GM19238 (cell line): ENCODE data around the gene RCCD1.
A peak's percentile ranks its signal among the peaks of the same experiment; 100 is the strongest.

Source experiments
- DNase-seq: peaks from one replicate; pipeline ENCODE4 v3.0.0; 2011; ENCODE audit warnings: low spot score; ENCODE audit not compliant: insufficient read length

The RCCD1 gene

DNA sequence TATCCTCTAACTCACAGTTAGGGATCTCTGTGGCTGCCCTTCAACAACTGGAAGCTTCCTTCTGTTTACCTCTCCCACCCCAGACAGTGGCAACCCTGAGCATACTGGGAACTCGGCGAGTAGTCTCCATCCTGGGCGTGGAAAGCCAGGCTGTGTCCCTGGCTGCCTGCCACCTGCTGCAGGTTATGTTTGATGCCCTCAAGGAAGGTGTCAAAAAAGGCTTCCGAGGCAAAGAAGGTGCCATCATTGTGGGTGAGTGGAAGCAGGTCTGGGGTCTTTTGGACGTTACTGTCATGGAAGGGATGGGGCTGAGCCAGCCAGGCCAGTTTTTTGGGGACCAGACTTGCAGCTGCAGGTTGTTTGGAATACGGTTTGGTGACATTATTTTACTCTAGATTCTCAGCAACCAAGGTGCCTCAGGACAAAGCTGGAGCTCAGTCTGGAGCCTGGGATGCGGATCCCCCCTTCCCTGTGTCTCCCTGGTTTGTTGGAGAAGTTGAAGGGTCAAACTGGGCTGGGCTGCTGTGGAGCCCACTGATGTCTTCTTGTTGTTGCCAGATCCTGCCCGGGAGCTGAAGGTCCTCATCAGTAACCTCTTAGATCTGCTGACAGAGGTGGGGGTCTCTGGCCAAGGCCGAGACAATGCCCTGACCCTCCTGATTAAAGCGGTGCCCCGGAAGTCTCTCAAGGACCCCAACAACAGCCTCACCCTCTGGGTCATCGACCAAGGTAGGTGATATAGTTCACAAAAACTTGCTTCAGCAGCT is 12.1 kb upstream of the RCCD1 start:
- no peak for DNase-seq

DNA sequence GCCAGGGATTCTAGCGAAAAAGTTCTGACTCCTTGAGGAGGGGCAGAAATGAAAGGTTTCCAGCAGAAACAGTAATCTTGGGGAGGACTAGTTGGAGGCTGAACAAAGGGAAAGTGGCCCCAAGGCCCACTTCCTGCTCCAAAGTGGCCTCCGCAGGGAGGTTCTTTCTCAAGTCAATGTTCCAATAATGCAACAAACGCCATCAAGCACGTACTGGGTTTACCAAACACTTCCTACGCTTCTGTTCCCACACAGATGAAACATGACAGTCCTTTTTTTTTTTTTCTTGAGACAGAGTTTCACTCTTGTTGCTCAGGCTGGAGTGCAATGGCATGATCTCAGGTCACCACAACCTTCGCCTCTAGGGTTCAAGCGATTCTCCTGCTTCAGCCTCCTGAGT is 9.6 kb upstream of the RCCD1 start:
- no peak for DNase-seq

DNA sequence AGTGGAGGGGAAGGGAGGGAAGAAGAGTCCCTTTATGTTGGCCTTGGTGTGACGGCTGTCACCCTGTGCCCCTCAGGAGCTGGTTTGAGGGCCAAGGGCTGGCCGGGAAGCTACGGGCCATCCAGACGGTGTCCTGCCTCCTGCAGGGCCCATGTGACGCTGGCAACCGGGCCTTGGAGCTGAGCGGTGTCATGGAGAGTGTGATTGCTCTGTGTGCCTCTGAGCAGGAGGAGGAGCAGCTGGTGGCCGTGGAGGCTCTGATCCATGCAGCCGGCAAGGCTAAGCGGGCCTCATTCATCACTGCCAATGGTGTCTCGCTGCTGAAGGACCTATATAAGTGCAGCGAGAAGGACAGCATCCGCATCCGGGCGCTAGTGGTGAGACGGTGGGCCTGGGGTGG is 8.1 kb upstream of the RCCD1 start:
- no peak for DNase-seq

DNA sequence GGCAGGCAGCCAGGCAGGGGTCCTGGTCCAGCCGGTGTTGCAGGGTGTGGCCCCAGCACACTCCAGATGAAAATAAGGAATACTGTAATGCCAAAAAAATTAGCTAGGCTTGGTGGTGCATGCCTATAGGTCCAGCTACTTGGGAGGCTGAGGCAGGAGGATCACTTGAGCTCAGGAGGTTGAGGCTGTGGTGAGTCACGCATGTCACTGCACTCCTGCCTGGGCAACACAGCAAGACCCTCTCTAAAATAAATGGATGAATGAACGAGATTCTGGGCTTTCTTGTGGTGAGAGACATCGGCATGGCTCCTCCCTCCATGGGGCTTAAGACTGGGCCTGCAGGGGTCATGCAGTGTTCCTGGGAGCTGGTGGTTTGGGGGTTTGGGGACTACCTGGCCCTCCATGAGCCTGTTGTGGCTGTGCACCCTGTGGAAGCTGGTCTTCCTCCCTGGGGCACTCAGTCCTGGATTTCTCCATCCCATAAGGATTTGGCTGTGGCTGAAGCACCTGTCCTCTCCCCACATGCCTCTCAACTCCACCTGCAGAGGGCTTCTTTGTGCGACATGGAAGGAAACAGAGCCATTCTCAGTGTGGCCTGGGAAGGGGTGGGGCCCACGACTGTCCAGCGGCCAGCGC is 7.6 kb upstream of the RCCD1 start:
- no peak for DNase-seq

DNA sequence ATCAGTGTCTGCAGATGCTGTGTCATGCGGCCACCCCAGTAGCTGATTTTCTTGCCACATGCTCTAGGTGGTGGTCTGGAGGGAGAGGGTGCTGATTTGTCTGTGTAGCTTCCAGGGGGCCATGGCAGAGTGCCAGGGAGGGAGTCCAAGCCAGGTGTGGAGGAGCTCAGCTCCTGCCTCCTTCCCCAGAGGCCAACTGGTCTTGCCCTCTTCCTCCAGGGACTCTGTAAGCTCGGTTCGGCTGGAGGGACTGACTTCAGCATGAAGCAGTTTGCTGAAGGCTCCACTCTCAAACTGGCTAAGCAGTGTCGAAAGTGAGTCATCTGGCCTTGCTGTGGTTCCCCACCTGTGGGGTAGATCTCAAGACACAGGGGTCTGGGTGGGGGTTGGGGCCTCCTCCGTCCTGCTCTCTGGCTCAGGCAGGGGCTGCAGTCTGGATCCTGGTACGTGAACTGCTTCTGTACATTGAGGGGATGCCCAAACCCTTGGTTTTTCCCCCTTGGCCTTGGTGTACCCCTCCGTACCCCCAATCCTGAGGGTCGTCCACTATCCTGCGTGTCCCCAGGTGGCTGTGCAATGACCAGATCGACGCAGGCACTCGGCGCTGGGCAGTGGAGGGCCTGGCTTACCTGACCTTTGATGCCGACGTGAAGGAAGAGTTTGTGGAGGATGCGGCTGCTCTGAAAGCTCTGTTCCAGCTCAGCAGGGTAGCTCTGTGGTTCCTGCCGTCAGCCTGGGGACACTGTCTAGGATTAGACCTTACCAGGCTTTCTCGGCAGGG is 6.9 kb upstream of the RCCD1 start:
- DNase-seq: no peak

DNA sequence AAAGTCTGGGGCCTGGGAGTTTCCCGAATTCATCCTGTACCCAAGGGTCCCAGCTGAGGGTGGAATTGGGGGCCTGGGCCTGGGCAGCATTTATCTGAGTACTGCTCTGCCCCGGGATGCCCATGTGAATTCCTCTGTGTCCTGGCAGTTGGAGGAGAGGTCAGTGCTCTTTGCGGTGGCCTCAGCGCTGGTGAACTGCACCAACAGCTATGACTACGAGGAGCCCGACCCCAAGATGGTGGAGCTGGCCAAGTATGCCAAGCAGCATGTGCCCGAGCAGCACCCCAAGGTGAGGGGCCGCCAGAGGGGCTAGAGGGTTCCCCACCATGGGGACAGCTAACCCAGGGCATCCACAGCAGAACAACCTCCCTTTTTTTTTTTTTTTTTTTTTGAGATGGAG is 6.2 kb upstream of the RCCD1 start:
- DNase-seq: no peak

DNA sequence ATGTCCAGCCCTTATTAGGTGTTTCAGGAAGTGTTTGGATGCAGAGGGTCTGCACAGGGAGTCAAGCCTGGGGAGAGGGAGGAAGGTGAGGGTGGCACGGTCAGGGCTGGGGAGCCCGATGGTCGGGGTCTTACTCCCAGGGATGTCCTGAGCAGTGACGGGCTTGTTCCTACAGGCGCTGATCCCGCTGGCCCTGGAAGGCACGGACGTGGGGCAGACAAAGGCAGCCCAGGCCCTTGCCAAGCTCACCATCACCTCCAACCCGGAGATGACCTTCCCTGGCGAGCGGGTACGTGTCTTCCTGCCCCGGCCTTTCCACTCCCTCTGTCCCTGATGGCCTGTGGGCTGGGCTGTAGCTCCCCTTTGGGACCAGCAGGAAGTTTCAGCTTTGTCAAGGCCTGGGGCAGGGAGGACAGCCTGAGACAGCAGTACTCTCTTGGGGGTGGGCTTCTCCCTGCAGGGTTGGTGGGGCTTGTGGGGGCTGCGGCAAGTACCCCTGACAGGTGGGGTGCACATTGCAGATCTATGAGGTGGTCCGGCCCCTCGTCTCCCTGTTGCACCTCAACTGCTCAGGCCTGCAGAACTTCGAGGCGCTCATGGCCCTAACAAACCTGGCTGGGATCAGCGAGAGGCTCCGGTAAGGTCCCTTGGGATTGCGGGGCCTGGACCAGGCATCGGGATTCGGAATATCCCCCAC is 4.6 kb upstream of the RCCD1 start:
- no peak for DNase-seq

DNA sequence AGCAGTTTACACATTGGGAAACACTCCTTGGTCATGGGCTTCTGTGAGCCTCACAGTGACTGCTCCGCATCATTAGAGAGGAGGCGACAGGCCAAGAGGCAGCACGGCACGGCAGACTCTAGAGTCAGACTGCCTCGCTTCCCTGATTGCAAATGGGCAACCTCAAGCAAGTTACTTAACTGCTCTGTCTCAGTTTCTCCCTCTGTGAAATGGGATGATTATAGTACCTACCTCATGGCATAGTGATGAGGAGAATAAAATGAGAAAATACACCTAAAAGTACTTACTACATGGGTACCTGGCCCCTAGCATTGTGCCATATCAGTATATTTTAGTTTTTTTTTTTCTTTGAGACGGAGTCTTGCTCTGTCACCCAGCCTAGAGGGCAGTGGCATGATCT is 4.0 kb upstream of the RCCD1 start:
- no peak for DNase-seq

DNA sequence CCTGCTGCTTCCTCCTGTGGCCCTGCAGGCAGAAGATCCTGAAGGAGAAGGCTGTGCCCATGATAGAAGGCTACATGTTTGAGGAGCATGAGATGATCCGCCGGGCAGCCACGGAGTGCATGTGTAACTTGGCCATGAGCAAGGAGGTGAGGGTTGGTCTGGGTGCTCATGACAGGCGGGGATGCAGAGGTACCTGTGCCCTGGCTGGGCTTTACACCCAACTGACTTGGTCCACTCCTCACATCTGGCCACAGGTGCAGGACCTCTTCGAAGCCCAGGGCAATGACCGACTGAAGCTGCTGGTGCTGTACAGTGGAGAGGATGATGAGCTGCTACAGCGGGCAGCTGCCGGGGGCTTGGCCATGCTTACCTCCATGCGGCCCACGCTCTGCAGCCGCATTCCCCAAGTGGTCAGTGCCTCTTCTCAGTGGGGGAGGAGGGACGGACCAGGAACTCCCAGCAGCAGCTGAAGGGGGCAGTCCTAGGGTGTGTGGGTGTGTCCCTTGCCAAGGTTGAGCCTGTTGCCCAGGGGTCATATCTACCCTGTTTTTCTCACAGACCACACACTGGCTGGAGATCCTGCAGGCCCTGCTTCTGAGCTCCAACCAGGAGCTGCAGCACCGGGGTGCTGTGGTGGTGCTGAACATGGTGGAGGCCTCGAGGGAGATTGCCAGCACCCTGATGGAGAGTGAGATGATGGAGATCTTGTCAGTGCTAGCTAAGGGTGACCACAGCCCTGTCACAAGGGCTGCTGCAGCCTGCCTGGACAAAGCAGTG is 1.6 kb upstream of the RCCD1 start:
- no peak for DNase-seq

DNA sequence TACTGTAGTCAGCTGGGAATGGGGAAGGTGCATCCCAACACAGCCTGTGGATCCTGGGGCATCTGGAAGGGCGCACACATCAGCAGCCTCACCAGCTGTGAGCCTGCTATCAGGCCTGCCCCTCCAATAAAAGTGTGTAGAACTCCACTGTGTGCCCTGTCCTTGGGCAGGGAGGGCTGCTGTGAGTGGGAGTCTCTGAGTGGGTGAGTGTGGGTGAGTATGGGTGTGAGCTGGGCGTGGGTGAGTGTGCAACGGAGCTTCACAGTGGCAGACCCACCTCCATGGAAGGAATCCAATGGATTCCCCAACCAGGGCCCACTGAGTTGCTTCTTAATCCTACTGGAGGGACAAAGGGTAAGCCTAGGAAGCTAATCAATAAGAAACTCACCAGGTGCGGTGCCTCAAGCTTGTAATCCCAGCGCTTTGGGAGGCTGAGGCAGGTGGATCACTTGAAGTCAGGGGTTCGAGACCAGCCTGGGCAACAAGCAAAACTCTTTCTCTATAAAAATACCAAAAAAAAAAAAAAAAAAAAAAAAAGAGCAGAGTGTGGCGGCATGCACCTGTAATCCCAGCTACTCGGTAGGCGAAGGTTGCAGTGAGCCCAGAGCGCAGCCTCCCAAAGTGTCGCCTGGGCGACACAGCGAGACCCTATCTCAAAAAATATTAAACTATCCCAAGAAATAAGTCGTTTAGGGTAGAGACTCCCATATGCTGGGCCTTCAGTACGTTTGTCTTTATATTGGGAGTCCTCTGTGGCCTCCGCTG is 555 bp upstream of the RCCD1 start:
- no peak for DNase-seq

DNA sequence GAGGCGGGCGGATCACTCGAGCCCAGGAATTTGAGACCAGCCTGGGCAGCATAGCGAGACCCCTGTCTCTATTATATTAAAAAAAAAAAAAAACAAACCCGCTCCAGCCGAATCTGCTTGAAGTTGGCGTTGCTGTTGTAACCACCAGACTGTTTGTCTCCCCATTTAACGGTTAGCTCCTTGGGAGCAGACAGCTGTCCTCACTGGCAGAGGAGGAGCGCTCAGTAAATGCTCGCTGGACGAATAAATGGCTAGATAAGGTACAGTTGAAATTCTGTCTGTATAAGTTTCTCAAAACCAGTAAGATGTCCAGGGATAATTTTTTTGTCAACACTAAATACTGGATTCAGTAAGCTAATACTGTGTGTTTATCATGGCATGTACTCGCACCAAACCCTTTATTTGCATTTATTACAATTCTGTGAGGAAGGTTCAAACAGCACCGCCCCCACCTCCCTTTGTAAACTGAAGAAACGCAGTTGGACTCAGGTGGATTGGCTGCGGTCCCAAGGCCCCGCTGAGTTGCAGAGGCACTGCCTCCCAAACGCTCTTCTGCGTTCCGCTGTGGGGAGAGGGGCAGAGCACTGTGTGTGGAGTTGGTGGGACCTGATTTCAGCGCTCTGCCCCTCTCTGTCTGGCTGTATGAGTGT is 1.1 kb downstream of the RCCD1 start:
- no peak for DNase-seq

DNA sequence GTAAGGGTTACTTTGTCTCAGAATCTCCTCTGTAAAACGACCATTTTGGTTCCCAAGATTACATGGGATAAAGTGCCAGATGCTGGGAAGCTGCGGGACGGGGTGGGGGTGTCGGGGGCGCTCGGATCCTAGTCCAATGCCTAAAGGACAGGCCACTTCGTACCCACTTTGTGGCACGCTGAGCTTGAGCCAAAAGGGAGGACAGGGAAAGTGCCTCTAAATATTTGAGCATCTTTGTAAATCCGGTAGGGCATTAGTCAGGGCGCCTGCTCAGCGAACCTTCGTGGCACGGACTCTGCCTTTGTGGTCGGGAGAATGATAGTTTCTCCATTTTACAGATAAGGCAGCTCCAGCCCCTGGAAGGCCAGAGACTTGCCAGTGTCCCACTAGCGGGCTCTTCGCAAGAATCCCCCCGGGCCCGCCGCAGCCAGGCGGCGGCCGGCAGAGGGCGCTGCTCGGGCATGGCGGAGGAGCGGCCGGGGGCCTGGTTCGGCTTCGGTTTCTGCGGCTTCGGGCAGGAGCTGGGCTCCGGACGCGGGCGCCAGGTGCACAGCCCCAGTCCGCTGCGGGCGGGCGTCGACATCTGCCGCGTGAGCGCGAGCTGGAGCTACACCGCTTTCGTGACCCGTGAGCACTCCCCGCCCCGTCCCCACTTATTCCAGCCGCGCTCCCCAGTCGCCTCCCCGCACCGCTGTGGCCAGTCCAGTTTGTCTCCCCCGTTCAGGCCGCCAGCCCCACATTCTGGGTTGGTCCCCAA is 1.8 kb downstream of the RCCD1 start:
- DNase-seq: peak; percentile 85

DNA sequence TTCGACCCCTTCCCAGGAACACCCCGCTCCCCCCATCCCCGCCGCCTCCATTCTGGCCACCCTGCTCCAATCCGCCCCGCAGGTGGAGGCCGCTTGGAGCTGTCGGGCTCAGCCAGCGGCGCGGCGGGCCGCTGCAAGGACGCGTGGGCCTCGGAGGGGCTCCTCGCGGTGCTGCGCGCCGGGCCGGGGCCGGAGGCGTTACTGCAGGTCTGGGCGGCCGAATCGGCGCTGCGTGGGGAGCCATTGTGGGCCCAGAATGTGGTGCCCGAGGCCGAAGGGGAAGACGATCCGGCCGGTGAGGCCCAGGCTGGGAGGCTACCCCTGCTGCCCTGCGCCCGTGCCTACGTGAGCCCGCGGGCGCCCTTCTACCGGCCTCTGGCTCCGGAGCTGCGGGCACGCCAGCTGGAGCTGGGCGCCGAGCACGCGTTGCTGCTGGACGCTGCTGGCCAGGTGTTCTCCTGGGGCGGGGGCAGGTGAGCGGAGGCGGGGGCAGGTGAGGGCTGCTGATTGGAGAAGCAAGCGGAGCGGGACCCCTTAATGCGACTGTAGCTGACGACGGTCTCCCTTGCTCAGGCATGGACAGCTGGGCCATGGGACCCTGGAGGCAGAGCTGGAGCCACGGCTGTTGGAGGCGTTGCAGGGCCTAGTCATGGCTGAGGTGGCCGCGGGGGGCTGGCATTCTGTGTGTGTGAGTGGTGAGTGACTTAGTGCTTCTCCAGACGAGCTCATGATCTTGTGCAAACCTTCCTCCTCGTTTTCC is 2.5 kb downstream of the RCCD1 start:
- DNase-seq: no peak

DNA sequence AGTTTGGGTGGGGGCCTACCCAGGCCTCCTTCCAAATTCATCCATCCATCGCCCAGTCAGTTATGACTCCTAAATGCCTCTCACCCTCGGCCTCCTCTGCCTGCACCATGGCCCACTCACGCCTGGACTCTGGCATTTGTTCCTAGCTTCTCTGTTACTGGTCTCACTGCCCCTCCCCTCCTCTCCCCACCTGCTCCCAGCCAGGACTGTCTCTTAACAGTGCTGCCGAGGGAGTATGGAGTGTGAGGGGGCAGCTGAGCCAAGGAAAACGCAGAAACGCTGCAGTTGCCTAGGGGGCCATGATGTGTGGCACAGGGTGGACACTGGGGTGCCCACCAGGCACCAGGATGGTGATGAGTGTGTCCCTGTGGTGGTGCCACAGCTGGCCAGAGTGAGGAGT is 3.1 kb downstream of the RCCD1 start:
- DNase-seq: no peak

DNA sequence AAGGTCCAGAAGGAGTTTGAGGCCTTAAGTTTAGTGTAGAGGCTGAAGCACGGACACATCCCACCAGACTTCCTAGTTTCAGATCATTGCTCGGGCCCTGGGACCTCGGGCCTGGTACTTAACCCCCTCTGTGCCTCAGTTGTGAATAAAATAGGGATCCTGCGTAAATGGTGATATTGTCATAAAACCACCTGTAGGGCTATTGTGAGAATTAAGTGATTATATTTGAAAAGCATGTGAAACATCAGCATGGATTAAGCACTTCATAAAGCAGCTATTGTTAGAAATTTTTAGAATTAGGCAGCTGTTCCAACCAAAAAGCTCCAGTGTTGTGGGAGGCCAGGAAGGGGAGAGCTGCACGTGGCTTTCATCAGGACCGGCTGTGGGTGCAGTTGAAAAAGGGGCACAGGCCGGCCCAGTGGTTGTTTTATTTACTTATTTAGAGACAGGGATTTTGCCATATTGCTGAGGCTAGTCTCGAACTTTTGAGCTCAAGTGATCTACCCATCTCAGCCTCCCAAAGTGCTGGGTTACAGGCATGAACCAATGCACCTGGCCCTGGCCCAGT is 4.4 kb downstream of the RCCD1 start:
- no peak for DNase-seq

DNA sequence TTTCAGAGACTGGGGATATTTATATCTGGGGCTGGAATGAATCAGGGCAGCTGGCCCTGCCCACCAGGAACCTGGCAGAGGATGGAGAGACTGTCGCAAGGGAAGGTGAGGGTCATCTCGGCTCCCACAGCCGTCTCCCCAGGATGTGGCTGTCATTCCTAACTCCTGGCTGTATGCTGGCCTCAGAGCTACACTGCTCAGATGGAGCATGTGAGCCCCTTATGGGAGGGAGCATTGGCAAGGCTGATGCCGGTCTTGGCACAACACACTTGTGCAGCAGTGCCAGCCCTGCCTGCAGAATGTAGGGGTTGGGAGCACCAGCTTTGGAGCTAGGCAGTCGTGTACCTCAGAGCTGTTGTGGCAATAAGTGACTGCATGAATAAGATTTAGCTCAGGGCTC is 5.2 kb downstream of the RCCD1 start:
- DNase-seq: no peak

DNA sequence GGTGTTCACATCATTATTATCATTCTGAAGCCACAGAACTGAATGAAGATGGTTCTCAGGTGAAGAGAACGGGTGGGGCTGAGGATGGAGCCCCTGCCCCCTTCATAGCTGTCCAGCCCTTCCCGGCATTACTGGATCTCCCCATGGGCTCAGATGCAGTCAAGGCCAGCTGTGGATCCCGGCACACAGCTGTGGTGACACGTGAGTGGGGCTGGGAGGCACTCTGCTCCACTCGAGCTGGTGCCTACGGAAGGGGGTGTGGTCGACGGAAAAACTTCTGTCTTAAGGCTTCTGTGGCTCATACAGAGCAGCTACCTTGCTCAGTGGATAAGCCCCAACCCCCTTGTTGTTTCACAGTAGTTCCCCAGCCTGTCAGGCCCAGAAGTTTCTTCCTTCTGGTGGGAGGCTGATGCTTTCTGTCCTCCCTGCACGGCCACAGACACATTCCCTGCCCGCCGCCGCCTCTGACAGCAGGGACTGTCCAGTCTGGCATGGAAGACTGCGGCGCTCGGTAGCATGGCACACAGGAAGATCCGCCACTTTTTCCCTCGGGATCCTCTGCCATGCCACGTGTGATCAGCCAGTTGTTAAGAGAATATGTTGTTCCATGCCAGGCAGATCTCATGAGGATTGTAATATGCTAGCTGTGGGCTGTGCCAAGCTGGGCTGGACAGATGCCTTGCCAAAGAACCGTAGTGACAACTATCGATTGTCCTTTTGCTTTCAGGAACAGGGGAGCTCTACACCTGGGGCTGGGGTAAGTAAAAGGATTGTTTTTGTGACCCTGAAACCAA is 5.8 kb downstream of the RCCD1 start:
- DNase-seq: no peak
